ENCODE results near the gene RNF144A.
"Not testable (repeated sequence)": the region's sequence is repeated elsewhere in the genome, so short reads cannot be mapped to it uniquely, and the experiment has no call there.

The RNF144A gene

DNA sequence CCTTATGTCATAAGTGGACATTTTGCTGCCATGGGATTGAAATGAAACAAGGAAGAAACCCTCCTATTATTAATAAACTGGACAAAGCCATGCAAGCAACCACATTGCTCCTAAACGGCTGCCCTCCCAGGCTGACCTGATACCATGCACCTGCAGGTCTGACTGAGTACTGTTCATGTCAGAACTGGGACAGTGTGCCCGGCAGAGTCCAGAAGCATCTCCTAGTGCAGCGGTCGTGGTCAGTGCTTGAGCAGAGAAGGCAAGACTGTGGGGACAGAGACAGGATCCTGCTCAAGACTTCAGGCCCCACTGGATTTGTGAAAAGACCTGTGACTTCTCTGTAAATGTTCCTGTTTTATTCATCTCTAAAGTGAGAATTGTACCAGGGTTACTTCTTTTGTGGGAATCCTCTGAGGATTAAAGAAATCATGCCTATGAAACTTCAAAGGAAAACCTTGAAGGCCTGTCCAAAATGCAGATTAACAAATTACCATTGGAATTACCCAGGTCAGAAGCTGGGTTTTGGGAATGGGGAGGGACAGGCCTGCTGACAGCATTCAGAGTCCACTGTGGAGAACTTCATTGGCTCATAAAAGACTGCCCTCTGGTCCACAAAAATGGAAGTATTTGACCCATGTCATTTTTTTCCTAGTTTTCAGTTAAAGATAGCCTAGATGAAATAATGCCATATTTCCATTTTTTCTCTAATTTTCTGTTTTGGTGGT, 13.9 kb downstream of the RNF144A start:
- no peak for DNase-seq

DNA sequence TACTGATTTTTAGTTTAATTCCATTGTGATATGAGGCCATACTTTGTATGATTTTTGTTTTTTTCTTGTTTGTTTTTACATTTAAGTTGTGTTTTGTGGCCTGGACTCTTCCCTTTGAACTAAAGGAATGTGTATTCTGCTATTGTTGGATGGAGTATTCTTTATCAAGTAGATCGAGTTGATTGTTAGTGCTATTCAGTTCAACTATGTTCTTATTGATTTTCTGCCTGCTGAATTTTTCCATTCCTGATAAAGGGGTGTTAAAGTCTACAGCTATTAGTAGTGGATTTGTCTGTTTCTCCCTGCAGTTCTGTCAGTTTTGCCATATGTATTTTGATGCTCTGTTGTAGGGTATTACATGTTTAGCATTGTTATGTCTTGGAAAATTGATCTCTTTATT, 14.5 kb downstream of the RNF144A start:
- DNase-seq: no peak

DNA sequence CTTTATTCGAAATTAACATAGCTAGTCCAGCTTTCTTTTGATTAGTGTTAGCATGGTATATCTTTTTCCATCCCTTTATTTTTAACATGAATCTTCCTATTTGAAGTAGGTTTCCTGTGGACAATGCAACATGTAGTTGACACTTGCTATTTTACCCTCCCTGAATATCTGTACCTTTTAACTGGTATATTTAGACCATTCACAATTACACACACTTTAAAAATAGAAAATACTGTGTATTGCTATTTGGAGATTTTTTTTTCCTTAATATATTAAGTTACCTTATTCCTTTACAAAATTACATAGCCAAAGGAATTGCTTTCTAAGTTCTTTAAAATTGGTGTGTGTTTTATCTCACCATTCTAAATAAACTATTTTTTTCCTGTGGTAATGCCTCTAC, 15.0 kb downstream of the RNF144A start:
- DNase-seq: no peak

DNA sequence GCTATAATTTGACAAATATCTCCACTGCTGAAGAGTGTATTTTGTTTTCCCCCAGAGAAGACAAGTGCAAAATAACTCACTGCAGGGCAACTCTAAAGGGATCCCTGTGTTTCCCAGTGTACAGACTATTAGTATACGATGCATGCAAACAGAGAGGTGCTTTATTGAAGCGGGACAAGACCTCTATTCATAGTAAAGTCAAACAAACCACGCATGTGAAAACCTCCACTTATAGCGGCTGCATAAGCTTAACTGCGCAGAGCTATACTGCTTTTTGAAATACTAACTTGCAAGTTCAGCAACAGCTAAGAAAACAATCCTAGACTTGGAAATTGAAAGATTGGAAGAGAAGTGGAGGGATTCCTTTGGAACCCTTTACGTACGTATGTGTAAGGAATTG, 15.6 kb downstream of the RNF144A start:
- no peak for DNase-seq

DNA sequence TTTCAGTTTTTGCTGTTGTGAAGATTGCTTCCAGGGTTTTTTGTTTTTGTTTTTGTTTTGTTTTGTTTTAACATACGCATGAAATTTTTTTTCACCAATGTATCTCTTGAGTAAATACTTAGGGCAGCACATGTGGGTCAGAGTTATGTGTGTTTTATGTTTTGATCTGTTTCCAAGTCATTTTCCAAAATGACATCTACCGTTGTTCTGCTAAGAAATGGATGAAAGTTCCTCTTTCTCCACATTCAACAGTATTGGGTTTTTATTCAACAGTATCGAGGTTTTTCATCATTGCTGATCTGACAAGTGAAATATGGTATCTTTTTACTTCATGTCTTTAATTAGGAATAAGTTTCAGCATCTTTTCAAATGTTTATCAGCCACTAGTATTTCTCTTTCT, 16.7 kb downstream of the RNF144A start:
- no peak for DNase-seq

DNA sequence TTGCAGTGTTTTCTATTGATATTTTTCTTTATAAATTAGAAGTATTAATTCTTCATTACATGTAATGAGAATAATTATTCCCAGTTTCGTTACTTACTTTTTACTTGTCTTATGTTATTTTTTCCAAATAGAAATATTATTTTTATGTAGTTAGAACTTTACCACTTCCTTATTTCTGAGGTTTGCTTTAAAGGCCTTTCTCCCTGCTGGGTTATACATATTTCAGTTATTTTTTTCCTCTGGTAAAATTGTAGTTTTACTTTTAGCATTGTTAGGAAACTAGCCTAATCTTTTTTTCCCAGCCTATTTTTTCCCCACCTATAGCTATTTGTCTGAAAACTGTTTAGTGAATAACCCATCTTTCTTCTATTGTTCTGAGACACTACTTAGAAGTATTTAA, 17.1 kb downstream of the RNF144A start:
- no peak for DNase-seq

DNA sequence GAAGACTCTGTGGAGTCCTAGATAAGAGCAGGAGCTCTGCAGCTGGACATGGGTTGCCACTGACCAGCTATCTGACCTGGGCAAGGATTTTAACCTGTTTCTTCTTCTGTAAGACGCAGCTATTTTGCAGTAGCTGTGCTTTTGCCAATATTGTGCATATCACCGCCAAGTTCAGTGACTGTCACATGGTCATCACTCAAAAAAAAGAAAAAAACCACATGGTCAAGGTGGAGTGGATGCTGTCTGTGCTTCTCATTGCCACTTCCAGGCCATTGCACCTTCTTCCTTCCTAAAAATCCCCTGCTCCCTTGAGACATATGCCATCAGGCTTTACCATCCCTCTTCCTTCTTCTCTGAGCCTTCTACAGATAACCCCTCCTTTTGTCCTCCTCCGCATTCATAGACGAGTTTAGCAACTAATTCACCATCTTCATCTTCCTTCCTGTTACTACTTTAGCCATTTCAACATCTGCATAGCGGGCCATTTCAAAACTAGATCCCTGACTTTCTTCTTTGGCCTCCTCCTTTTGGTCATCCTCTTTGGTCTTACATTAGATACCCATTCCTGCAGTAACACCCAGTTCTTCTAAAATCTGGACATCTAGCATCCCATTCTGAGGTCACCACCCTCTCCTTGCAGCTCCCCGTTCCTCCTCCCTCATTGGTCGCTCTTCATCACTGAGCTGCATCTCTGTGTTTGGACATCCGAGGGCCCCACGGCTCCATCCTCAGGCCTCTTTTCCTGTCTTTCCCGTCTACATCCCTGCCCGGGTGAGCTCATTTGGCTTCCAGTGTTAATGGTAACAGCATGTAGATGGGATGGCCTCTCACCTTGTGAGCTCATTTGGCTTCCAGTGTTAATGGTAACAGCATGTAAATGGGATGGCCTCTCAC, 17.8 kb downstream of the RNF144A start:
- no peak for DNase-seq

DNA sequence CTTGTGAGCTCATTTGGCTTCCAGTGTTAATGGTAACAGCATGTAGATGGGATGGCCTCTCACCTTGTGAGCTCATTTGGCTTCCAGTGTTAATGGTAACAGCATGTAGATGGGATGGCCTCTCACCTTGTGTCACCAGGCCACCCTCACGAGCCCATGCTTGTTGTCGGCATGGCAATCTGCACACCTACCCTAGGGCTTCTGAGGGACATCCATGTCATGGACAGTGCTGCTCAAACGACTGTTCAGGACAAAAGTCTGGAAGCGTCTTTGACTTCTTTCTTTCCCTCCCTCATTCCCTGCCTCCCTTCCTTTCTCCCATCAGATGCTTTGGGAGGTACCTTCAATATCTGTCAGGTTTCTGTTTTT, 18.4 kb downstream of the RNF144A start:
- not testable (repeated sequence) for DNase-seq

DNA sequence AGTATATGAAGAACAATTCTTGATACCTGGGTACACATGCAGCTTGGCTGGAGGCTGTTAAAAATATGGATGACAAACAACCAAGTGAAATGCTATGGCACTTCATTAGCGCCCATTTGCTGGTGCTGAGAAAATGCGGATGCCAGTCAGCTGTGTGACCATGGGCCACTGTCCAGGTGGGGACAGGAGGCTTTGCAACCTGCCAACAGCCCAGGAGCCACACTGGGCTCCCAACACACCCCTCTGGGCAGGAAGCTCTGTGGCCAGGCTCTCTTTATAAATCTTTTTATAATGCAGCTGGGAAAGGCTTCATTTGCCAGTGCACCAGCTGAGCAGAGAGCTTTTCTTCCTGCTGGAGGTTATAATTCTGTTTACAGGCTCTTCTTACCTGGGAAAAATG, 19.9 kb downstream of the RNF144A start:
- no peak for DNase-seq

DNA sequence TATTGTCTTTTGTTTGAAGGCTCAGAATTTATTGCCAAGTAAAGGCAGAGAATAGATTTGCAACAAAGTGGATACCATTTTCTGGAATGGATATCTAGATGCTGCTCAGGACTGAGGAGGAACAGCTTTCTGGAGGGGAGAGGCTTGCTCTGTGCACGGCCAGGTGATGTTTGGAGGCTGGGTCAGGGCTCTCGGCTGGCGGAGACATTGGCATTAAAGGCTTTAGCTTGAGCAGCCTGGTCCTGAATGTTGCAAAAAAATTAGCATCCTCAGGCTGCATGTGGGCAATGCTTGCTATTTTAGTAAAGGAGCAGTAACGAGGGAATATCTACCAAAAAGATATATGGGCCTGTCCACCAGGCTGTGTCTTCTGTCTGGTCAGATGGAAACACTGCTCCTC, 20.4 kb downstream of the RNF144A start:
- DNase-seq: no peak

DNA sequence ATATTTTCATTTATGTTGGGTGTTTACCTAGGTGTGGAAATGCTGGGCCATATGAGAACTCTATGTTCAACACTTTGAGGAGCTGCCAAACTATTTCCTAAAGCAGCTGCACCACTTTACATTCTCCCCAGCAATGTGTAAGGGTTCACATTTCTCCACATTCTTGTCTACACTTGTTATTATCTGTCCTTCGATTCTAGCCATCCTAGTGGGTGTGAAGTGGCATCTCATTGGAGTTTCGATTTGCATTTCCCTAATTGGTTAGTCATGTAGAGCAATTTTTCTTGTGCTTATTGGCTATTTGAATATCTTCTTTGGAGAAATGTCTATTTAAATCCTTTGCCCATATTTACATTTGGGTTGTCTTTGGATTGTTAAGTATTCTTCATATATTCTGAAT, 21.9 kb downstream of the RNF144A start:
- no peak for DNase-seq

DNA sequence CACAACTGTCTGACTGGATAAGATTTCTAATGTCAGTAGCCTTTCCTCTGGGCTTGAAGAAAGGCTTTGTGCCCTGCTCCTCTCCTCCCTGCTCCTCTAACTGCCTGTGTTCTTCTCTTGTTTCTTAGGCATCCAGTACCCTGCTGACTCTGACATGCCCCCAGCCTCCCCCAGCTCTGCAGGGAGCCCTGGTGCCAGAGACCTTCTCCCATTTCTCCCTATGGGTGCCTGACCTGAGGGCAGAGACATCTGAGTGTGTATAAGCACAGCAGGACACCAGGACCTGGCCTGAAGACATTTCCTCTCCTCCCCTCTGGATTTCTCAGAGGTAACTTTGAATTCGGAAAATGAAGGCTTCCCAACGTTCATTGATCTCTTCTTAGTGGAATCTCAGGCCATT, 23.6 kb downstream of the RNF144A start:
- no peak for DNase-seq

DNA sequence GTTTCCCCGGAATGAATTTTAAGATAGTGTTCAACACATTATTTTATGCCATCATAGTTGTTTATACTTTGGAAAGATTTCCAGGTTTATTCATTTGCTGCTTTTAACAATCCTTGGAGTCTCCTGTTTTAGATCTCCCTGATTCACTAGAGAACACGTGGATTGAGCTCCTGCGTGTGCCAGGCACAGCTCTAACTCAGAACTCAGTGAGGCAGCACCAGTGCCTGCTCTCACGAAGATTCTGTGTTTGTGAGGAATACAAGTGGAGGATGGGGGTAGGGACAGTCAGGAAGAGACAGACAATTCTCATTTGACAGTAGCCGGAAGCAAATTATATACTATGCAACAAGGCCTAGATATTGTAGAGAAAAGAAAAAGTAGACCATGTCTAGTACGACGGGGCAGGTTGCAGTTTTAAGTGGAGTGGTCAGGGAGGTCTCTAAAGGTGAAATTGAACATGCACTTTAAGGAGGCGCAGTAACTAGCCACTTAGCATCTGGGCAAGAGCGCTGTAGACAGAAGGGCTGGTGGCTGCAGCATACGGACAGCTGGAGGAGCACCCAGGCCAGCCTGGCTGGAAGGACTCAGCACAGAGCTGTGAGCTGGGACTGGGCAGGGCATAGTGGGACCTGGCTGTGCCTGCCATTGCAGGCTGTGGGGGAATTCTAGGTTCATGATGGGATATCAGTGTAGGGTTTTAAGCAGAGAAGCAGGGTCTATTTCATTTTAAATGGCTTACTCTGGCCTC, 24.3 kb downstream of the RNF144A start:
- DNase-seq: no peak

DNA sequence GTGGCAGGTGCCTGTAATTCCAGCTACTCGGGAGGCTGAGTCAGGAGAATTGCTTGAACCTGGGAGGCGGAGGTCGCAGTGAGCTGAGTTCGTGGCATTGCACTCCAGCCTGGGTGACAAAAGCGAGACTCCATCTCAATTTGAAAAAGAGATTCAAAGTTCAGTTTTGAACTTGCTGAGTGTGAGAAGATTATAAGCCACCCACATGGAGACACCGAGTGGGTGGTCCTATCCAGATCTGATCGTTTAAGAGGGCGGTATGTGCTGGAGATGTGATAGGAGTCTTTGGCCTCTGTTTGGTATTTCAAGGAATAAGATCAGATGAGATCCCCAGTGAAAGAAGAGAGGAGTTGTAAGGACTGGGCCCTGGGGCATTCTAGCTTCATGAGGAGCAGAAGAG, 25.6 kb downstream of the RNF144A start:
- DNase-seq: no peak

DNA sequence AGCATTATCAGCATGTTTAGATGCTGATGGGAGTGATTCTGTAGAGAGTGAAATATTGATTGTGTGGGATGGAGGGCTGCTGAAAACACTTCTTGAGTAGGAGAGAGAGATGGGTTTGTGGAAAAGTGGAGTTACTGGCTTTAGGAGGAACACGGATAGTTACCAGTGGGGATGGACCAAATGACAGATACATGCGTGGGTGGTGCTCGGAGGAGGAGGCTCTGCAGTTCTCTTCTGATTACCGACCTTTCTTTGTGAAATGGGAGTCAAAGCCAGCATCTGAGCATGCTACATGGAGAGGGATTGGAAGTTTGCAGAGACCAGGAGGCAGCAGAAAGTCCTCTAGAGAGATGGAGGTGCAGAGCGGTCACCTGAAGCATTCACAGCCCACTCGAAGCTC, 26.3 kb downstream of the RNF144A start:
- no peak for DNase-seq

DNA sequence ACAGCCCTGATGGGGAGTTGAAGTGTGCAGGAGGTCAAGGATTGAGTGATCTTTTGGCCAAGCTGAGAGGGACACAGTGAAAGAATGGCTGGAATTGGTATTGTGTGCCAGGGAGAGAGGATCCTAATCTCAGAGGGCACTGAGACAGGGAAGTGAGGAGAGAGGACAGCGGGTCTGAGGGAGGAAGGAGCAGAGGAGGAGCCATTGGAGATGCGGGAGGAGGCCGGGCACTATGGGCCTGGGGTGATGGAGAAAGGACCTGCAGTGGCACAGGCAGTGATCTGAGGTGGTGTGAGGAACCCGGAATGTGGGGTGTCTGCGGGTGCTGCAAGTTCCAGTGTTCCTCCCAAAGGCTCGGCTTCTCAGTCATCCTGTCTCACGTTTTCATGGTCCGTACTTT, 26.8 kb downstream of the RNF144A start:
- no peak for DNase-seq

DNA sequence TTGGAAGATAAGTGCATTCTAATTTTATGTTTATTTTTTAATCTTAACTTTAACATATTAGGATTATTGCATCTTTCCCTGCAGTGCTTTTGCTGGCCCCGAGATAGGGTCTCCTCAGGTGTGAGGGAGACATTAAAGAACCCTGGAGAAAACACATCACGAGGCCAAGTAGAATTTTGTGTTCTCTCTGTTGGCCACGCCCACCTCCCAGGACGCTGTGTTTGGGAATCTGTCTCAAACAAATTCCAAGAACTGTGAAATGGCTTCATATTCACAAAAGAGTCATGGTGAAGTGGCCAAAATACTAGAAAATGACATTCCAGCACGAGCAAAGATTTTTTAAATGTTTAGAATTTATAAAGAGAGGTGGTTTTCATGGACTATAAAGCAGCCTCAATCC, 27.3 kb downstream of the RNF144A start:
- no peak for DNase-seq

DNA sequence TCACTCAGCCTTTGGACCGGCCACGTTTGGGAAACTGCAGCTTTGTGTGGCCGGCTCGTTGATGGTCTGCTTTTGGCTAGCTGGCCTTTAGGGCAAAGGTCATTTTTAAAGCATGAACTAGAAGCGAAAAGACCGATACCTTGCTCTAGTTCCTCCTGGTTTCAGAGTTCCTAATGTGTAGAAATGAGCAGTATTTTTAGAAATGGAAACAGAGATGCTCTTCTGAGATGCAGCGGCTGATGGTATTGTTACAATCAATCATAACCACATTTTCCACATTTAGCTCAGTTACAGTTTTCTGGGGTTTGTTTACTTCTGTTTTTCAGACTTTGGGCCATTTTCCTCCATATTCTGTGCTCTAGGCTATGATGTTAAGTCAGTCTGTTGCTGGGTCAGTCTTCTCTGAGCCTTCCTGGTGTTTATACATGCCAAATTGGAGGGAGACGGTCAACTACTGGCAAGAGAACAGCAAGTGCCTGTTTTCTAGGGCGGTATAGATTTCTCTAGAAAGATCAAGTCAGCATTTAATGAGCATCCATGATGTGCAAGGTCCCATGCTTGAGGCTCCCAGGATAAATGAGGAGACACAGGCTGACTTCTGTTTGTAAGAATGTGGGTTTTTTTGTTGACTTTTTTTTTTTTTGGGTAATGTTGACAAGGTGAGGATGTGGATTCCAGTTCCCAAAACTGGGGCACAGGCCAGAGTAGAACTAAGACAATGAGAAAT, 28.0 kb downstream of the RNF144A start:
- no peak for DNase-seq

DNA sequence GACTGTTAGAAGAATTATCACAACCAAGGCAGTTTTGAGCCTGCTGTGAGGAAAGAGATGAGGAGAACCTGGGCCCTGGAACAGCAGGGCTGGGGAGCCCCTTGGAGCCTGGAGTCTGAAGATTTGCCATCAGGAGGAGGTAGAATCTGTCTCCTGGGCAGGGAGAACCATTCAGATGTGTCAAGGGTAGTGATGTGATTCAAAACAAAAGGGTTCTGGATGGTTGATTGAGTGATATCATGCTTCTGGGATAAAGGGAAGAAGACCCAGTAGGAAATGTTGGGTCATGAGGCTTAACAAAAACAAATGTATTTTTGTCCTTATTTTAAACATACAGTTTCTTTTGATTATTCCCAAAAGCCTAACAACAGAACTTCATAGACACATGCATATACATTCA, 28.6 kb downstream of the RNF144A start:
- no peak for DNase-seq

DNA sequence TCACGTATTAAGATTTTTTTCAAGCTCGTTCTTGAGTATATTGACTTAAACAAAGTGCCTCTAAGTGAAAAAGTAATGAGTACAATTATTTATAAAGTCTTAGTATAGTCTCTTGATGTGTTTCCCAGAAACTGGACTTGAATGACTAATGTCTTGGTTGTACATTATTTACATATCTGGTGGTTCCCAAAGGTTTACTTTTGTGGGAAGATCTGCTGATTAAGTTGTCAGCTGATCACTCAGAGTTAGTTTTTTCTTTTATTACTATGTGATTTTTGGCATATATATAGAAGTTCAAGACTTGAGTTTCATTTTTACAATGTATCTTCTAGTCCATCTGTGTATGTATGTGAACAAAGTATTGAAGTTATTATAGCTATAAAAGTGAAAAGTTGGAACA, 29.5 kb downstream of the RNF144A start:
- DNase-seq: no peak

DNA sequence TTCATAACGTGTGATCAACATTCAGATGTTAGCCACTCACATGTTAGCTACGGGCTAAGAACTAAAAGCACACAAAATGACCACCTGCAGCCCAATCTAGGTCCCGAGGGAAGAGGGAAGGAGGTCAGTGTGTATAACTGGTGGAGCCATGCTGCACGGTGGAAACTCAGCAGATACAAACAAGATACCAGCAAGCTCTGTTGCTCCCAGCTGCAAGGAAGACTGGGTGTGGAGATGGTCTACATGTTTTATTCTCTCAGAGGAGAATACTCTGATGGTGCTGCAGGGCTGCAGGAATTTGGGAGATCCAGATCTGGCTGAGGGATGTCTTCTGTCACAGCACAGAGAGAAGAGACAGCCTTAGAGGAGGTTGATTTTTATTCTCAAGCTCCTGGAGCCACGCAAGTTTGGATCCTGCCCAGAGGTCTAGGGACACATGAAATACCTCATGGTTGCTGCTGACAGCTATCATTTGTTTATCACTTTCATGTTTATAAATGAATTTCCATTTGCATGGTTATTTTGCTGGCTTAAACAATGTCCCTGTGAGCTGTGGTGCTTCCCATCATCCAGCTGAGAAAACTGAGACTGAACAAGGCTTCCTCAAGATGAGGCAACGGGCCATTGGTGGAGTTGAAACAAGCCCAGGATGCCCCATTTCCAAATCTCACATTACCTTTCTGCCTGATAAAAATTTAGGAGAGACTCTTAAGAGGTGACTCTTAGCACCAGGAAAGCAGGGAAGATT, 30.9 kb downstream of the RNF144A start:
- no peak for DNase-seq

DNA sequence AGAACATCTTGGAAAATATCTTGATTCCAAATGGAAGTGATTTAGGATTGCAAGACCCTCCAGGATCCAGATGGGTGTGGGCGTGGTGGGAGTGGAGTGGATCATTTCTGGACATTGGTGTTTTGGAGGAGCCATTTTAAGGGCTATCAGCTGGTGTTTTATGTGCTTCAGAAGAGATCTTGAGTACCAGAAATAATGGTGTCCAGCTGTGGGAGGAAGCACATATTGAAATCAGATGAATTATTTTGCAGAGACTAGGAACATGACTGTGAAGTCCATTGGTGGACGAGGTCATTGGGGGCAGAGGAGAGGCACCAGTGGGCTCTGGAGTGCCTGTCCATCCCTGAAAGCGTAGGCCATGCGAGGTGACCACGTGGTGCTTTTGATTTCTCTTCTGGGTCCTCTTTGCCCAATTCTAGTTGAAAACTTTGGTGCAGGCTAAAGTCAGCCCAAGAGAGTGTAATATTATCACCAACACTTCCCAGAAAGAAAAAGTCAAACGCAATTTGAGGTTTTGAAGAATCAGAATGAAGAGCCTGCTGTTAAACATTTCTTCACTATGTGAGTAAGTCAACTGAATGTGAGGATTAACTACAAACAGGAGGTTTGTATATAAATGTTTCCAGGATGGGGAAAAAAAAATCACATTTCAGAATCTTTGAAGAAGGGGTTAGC, 31.6 kb downstream of the RNF144A start:
- DNase-seq: no peak

Data from NCI-H1092 (cell line).